SU-DHL-6 (cell line): Measurements from ENCODE around the gene STK39.

Source experiments
- H2AFZ ChIP-seq: fragments of 200-600 bp; sonication (generic); 2 replicates; pipeline ENCODE4 v1.6.1; 2014; ENCODE audit warnings: low read depth, mild to moderate bottlenecking, moderate library complexity, mixed read lengths, antibody characterized with exemption, low read length; ENCODE audit not compliant: severe bottlenecking
- H3F3A ChIP-seq: fragments of 200-600 bp; shearing (Covaris generic); 2 replicates; pipeline ENCODE4 v1.6.0; 2016; ENCODE audit warnings: antibody characterized with exemption, mild to moderate bottlenecking; ENCODE audit not compliant: insufficient read depth
- H3K27ac ChIP-seq: fragments of 200-600 bp; sonication (generic); 2 replicates; pipeline ENCODE4 v1.5.1; 2016; ENCODE audit warnings: low read depth, mild to moderate bottlenecking, low read length, moderate library complexity, mixed read lengths
- H3K27me3 ChIP-seq: fragments of 200-600 bp; sonication (generic), shearing (Covaris generic); 2 replicates; pipeline ENCODE4 v1.6.0; 2014; ENCODE audit warnings: mild to moderate bottlenecking, low read length
- H3K36me3 ChIP-seq: fragments of 200-600 bp; sonication (generic); 2 replicates; pipeline ENCODE4 v1.6.1; 2014; ENCODE audit warnings: mild to moderate bottlenecking, low read length, mixed read lengths
- H3K4me2 ChIP-seq: fragments of 300-600, 200-600 bp; shearing (Covaris generic), sonication (generic); 2 replicates; pipeline ENCODE4 v1.6.0; 2014; ENCODE audit warnings: low read length, low read depth, mild to moderate bottlenecking; ENCODE audit not compliant: poor library complexity, severe bottlenecking
- H3K4me3 ChIP-seq: fragments of 200-600 bp; sonication (generic); 2 replicates; pipeline ENCODE4 v1.5.1; 2014; ENCODE audit warnings: antibody characterized with exemption, low read length, mild to moderate bottlenecking, mixed read lengths; ENCODE audit not compliant: insufficient read depth, poor library complexity, severe bottlenecking
- H3K79me2 ChIP-seq: fragments of 200-600 bp; sonication (generic); 2 replicates; pipeline ENCODE4 v1.6.1; 2014; ENCODE audit warnings: mild to moderate bottlenecking, low read length, moderate library complexity; ENCODE audit not compliant: insufficient read depth
- H3K9ac ChIP-seq: fragments of 200-600 bp; sonication (generic); 2 replicates; pipeline ENCODE4 v1.7.0; 2014; ENCODE audit warnings: mild to moderate bottlenecking, low read length
- H3K9me2 ChIP-seq: fragments of 200-600 bp; sonication (generic); replicated peaks from 2 replicates; pipeline ENCODE4 v1.6.1; 2014; ENCODE audit warnings: low read length; ENCODE audit not compliant: insufficient read depth
- H3K9me3 ChIP-seq: fragments of 200-600 bp; sonication (generic); 2 replicates; pipeline ENCODE4 v1.6.1; 2014; ENCODE audit warnings: low read length, mixed read lengths; ENCODE audit not compliant: insufficient read depth
- H4K20me1 ChIP-seq: fragments of 200-600 bp; sonication (generic); 2 replicates; pipeline ENCODE4 v1.6.1; 2014; ENCODE audit warnings: low read depth, mild to moderate bottlenecking, antibody characterized with exemption, low read length, moderate library complexity, mixed read lengths
- CTCF ChIP-seq: fragments of 200-600 bp; sonication (generic); IDR thresholded peaks from one replicate; pipeline ENCODE4 v1.5.1; 2017; ENCODE audit warnings: antibody characterized with exemption, mild to moderate bottlenecking, low read length, moderate library complexity; ENCODE audit not compliant: insufficient read depth, poor library complexity, severe bottlenecking
- EZH2phosphoT487 ChIP-seq: fragments of 200-600 bp; sonication (generic), shearing (Covaris generic); conservative IDR thresholded peaks from 2 replicates; pipeline ENCODE4 v1.6.1; 2018; ENCODE audit warnings: mild to moderate bottlenecking, antibody characterized with exemption, low read length, moderate library complexity, mixed read lengths

The STK39 gene

GRCh38 chr2:168176402-168176801, 71.0 kb downstream of the STK39 start:
- Histone ChIP-seq H3K36me3 (no peaks in the 10 kb centered on the region), H2AFZ (no peak overlapping the region), H3K27me3 (no peaks in the 10 kb centered on the region), H3K9ac (no peak overlapping the region), H3K9me3 (no peaks in the 10 kb centered on the region), H3K79me2 (no peaks in the 10 kb centered on the region), H3K4me2 (no peak overlapping the region), H4K20me1 (no peaks in the 10 kb centered on the region), H3K9me2 (no peaks in the 10 kb centered on the region), H3K27ac (no peak overlapping the region), H3F3A (no peaks in the 10 kb centered on the region), H3K4me3 (no peak overlapping the region)
- TF ChIP-seq CTCF (no peak), EZH2phosphoT487 (no peak)

GRCh38 chr2:168175469-168175868, 71.9 kb downstream of the STK39 start:
- Histone ChIP-seq H2AFZ (no peak overlapping the region), H3K9ac (no peak overlapping the region), H3K27ac (no peak overlapping the region)

GRCh38 chr2:168174756-168175155, 72.6 kb downstream of the STK39 start:
- H3K27me3 ChIP-seq: no peaks in the 10 kb centered on the region
- no peak overlapping the region for H3K4me3 ChIP-seq
- no peaks in the 10 kb centered on the region for H3K9me3 ChIP-seq
- H2AFZ ChIP-seq: no peak overlapping the region
- H3K9me2 ChIP-seq: no peaks in the 10 kb centered on the region
- TF ChIP-seq CTCF: no peak
- TF ChIP-seq EZH2phosphoT487: no peak
- H3K27ac ChIP-seq: no peak overlapping the region
- H3K4me2 ChIP-seq: peak overlapping the region; percentile 18
- no peaks in the 10 kb centered on the region for H3F3A ChIP-seq
- H3K79me2 ChIP-seq: no peaks in the 10 kb centered on the region
- H3K9ac ChIP-seq: no peak overlapping the region
- H4K20me1 ChIP-seq: no peaks in the 10 kb centered on the region
- no peaks in the 10 kb centered on the region for H3K36me3 ChIP-seq

More at GRCh38 chr2:168175469-168175868, 71.9 kb downstream of the STK39 start:
- TF ChIP-seq EZH2phosphoT487: no peak
- no peak for TF ChIP-seq CTCF
- no peaks in the 10 kb centered on the region for H3K9me3 ChIP-seq
- no peaks in the 10 kb centered on the region for H3F3A ChIP-seq
- no peaks in the 10 kb centered on the region for H3K36me3 ChIP-seq
- H4K20me1 ChIP-seq: no peaks in the 10 kb centered on the region
- H3K79me2 ChIP-seq: no peaks in the 10 kb centered on the region
- no peaks in the 10 kb centered on the region for H3K9me2 ChIP-seq
- H3K4me2 ChIP-seq: no peak overlapping the region
- H3K27me3 ChIP-seq: no peaks in the 10 kb centered on the region
- H3K4me3 ChIP-seq: no peak overlapping the region
